ENCODE measurements around the gene NMNAT2. TPM values are rescaled to one million over a fixed set of nuclear protein-coding genes. Genes with fewer than 3 reads are reported as not detected.
A peak's percentile ranks its signal among the peaks of the same experiment; 100 is the strongest.

The NMNAT2 gene
- polyA plus RNA-seq, 4 donors: 0.34 to 2.3 TPM; not detected in 2

GRCh38 chr1:183214021-183214970 lies 203.9 kb downstream of the NMNAT2 start:
- DNase-seq: no peak
- H3K4me1 ChIP-seq (ENCODE audit: control insufficient read depth in 3 of 3, insufficient read depth in 2 of 3, low read depth in 1 of 3, low read length in 2 of 3): peaks cover 0 to 6% (median 0%) of the 10 kb centered on the region in 3 donors
- H3K27ac ChIP-seq (ENCODE audit: low read depth in 1 of 3, low read length in 2 of 3): no peak overlapping the region
- H3K36me3 ChIP-seq (ENCODE audit: control insufficient read depth in 3 of 3, insufficient read depth in 2 of 3, low read depth in 1 of 3, low read length in 3 of 3): peaks cover 0 to 36% (median 0%) of the 10 kb centered on the region in 3 donors
- H3K27me3 ChIP-seq (ENCODE audit: control insufficient read depth in 3 of 3, insufficient read depth in 3 of 3, low read length in 3 of 3): no peaks in the 10 kb centered on the region
- H3K4me3 ChIP-seq (ENCODE audit: low read depth in 1 of 3, low read length in 3 of 3): no peak overlapping the region
- 88 to 91% (median 90%) methylated on average over 5 of the region's 5 CpGs for WGBS, 3 donors
- FAIRE-seq: no peak
- H3K9me3 ChIP-seq (ENCODE audit: control insufficient read depth in 2 of 2, insufficient read depth in 1 of 2, low read depth in 1 of 2, low read length in 1 of 2): no peaks in the 10 kb centered on the region

- H3K27ac ChIP-seq (ENCODE audit: low read depth in 1 of 3, low read length in 2 of 3): no peak overlapping the region
- H3K9me3 ChIP-seq (ENCODE audit: control insufficient read depth in 2 of 2, insufficient read depth in 1 of 2, low read depth in 1 of 2, low read length in 1 of 2): no peaks in the 10 kb centered on the region
- H3K36me3 ChIP-seq (ENCODE audit: control insufficient read depth in 3 of 3, insufficient read depth in 2 of 3, low read depth in 1 of 3, low read length in 3 of 3): peaks cover 0 to 29% (median 0%) of the 10 kb centered on the region in 3 donors
- 83 to 94% (median 93%) methylated on average over 1 of the region's 1 CpG for WGBS, 3 donors
- H3K4me1 ChIP-seq (ENCODE audit: control insufficient read depth in 3 of 3, insufficient read depth in 2 of 3, low read depth in 1 of 3, low read length in 2 of 3): no peaks in the 10 kb centered on the region
- FAIRE-seq (no peak), DNase-seq (no peak)
- no peak overlapping the region for H3K4me3 ChIP-seq (ENCODE audit: low read depth in 1 of 3, low read length in 3 of 3)
- no peaks in the 10 kb centered on the region for H3K27me3 ChIP-seq (ENCODE audit: control insufficient read depth in 3 of 3, insufficient read depth in 3 of 3, low read length in 3 of 3)
Measured at GRCh38 chr1:183212870-183213269, 205.3 kb downstream of the NMNAT2 start.

GRCh38 chr1:183210681-183211080 lies 207.5 kb downstream of the NMNAT2 start:
- no peaks in the 10 kb centered on the region for H3K4me1 ChIP-seq (ENCODE audit: control insufficient read depth in 3 of 3, insufficient read depth in 2 of 3, low read depth in 1 of 3, low read length in 2 of 3)
- DNase-seq (no peak), FAIRE-seq (no peak)
- H3K4me3 ChIP-seq (ENCODE audit: low read depth in 1 of 3, low read length in 3 of 3): no peak overlapping the region
- no peaks in the 10 kb centered on the region for H3K9me3 ChIP-seq (ENCODE audit: control insufficient read depth in 2 of 2, insufficient read depth in 1 of 2, low read depth in 1 of 2, low read length in 1 of 2)
- H3K27me3 ChIP-seq (ENCODE audit: control insufficient read depth in 3 of 3, insufficient read depth in 3 of 3, low read length in 3 of 3): no peaks in the 10 kb centered on the region
- no peak overlapping the region for H3K27ac ChIP-seq (ENCODE audit: low read depth in 1 of 3, low read length in 2 of 3)
- peaks cover 0 to 23% (median 0%) of the 10 kb centered on the region in 3 donors for H3K36me3 ChIP-seq (ENCODE audit: control insufficient read depth in 3 of 3, insufficient read depth in 2 of 3, low read depth in 1 of 3, low read length in 3 of 3)

- H3K36me3 ChIP-seq (ENCODE audit: control insufficient read depth in 3 of 3, insufficient read depth in 2 of 3, low read depth in 1 of 3, low read length in 3 of 3): peaks cover 0 to 18% (median 0%) of the 10 kb centered on the region in 3 donors
- H3K4me3 ChIP-seq (ENCODE audit: low read depth in 1 of 3, low read length in 3 of 3): no peak overlapping the region
- no peaks in the 10 kb centered on the region for H3K27me3 ChIP-seq (ENCODE audit: control insufficient read depth in 3 of 3, insufficient read depth in 3 of 3, low read length in 3 of 3)
- no peak overlapping the region for H3K27ac ChIP-seq (ENCODE audit: low read depth in 1 of 3, low read length in 2 of 3)
- DNase-seq (peak; percentile 21 to 48), FAIRE-seq (no peak)
- no peaks in the 10 kb centered on the region for H3K4me1 ChIP-seq (ENCODE audit: control insufficient read depth in 3 of 3, insufficient read depth in 2 of 3, low read depth in 1 of 3, low read length in 2 of 3)
- H3K9me3 ChIP-seq (ENCODE audit: control insufficient read depth in 2 of 2, insufficient read depth in 1 of 2, low read depth in 1 of 2, low read length in 1 of 2): no peaks in the 10 kb centered on the region
Measured at GRCh38 chr1:183209533-183210158, 208.5 kb downstream of the NMNAT2 start.

- H3K4me1 ChIP-seq (ENCODE audit: control insufficient read depth in 3 of 3, insufficient read depth in 2 of 3, low read depth in 1 of 3, low read length in 2 of 3): no peaks in the 10 kb centered on the region
- H3K27ac ChIP-seq (ENCODE audit: low read depth in 1 of 3, low read length in 2 of 3): no peak overlapping the region
- H3K4me3 ChIP-seq (ENCODE audit: low read depth in 1 of 3, low read length in 3 of 3): no peak overlapping the region
- no peaks in the 10 kb centered on the region for H3K27me3 ChIP-seq (ENCODE audit: control insufficient read depth in 3 of 3, insufficient read depth in 3 of 3, low read length in 3 of 3)
- H3K9me3 ChIP-seq (ENCODE audit: control insufficient read depth in 2 of 2, insufficient read depth in 1 of 2, low read depth in 1 of 2, low read length in 1 of 2): no peaks in the 10 kb centered on the region
- WGBS, 3 donors: 84 to 94% (median 86%) methylated on average over 6 of the region's 6 CpGs
- peaks cover 0 to 13% (median 0%) of the 10 kb centered on the region in 3 donors for H3K36me3 ChIP-seq (ENCODE audit: control insufficient read depth in 3 of 3, insufficient read depth in 2 of 3, low read depth in 1 of 3, low read length in 3 of 3)
- DNase-seq (no peak), FAIRE-seq (no peak)
Measured at GRCh38 chr1:183206538-183207122, 211.6 kb downstream of the NMNAT2 start.

GRCh38 chr1:183205196-183205781 lies 212.9 kb downstream of the NMNAT2 start:
- H3K4me1 ChIP-seq (ENCODE audit: control insufficient read depth in 3 of 3, insufficient read depth in 2 of 3, low read depth in 1 of 3, low read length in 2 of 3): no peaks in the 10 kb centered on the region
- H3K9me3 ChIP-seq (ENCODE audit: control insufficient read depth in 2 of 2, insufficient read depth in 1 of 2, low read depth in 1 of 2, low read length in 1 of 2): no peaks in the 10 kb centered on the region
- H3K27ac ChIP-seq (ENCODE audit: low read depth in 1 of 3, low read length in 2 of 3): no peak overlapping the region
- no peak for DNase-seq
- WGBS, 3 donors: 77 to 93% (median 82%) methylated on average over 3 of the region's 3 CpGs
- no peaks in the 10 kb centered on the region for H3K27me3 ChIP-seq (ENCODE audit: control insufficient read depth in 3 of 3, insufficient read depth in 3 of 3, low read length in 3 of 3)
- H3K36me3 ChIP-seq (ENCODE audit: control insufficient read depth in 3 of 3, insufficient read depth in 2 of 3, low read depth in 1 of 3, low read length in 3 of 3): peaks cover 0 to 10% (median 0%) of the 10 kb centered on the region in 3 donors
- no peak for FAIRE-seq
- no peak overlapping the region for H3K4me3 ChIP-seq (ENCODE audit: low read depth in 1 of 3, low read length in 3 of 3)

- H3K4me3 ChIP-seq (ENCODE audit: low read depth in 1 of 3, low read length in 3 of 3): no peak overlapping the region
- peaks cover 0 to 6% (median 0%) of the 10 kb centered on the region in 3 donors for H3K4me1 ChIP-seq (ENCODE audit: control insufficient read depth in 3 of 3, insufficient read depth in 2 of 3, low read depth in 1 of 3, low read length in 2 of 3)
- peaks cover 0 to 8% (median 0%) of the 10 kb centered on the region in 3 donors for H3K36me3 ChIP-seq (ENCODE audit: control insufficient read depth in 3 of 3, insufficient read depth in 2 of 3, low read depth in 1 of 3, low read length in 3 of 3)
- H3K27me3 ChIP-seq (ENCODE audit: control insufficient read depth in 3 of 3, insufficient read depth in 3 of 3, low read length in 3 of 3): no peaks in the 10 kb centered on the region
- no peak for DNase-seq
- 51 to 79% (median 76%) methylated on average over 3 of the region's 3 CpGs for WGBS, 3 donors
- H3K9me3 ChIP-seq (ENCODE audit: control insufficient read depth in 2 of 2, insufficient read depth in 1 of 2, low read depth in 1 of 2, low read length in 1 of 2): no peaks in the 10 kb centered on the region
- no peak overlapping the region for H3K27ac ChIP-seq (ENCODE audit: low read depth in 1 of 3, low read length in 2 of 3)
- no peak for FAIRE-seq
Measured at GRCh38 chr1:183203094-183203493, 215.1 kb downstream of the NMNAT2 start.

GRCh38 chr1:183200451-183200850 lies 217.7 kb downstream of the NMNAT2 start:
- no peaks in the 10 kb centered on the region for H3K36me3 ChIP-seq (ENCODE audit: control insufficient read depth in 3 of 3, insufficient read depth in 2 of 3, low read depth in 1 of 3, low read length in 3 of 3)
- no peak overlapping the region for H3K4me3 ChIP-seq (ENCODE audit: low read depth in 1 of 3, low read length in 3 of 3)
- H3K27me3 ChIP-seq (ENCODE audit: control insufficient read depth in 3 of 3, insufficient read depth in 3 of 3, low read length in 3 of 3): no peaks in the 10 kb centered on the region
- H3K27ac ChIP-seq (ENCODE audit: low read depth in 1 of 3, low read length in 2 of 3): no peak overlapping the region
- H3K9me3 ChIP-seq (ENCODE audit: control insufficient read depth in 2 of 2, insufficient read depth in 1 of 2, low read depth in 1 of 2, low read length in 1 of 2): no peaks in the 10 kb centered on the region
- H3K4me1 ChIP-seq (ENCODE audit: control insufficient read depth in 3 of 3, insufficient read depth in 2 of 3, low read depth in 1 of 3, low read length in 2 of 3): peaks cover 0 to 10% (median under 1%) of the 10 kb centered on the region in 3 donors
- FAIRE-seq: no peak
- DNase-seq: no peak
- WGBS, 3 donors: 80 to 94% (median 81%) methylated on average over 9 of the region's 9 CpGs
